B cell (primary cell): ENCODE results near the gene TMEM43. TPM values are rescaled to one million over a fixed set of nuclear protein-coding genes. Genes with fewer than 3 reads are reported as not detected.

Source experiments
- ATAC-seq: fragments of 200-7000 bp; cut with Tn5 transposase; one replicate; pipeline ENCODE4 v1.10.0; 2021; ENCODE audit warnings: low read depth, mild to moderate bottlenecking, moderate number of reproducible peaks, moderate library complexity
- CTCF ChIA-PET: fragments of 350-600 bp; sonication (Branson Sonifier 250); formaldehyde crosslinking; loops from one replicate; lab custom pipeline; 2021; ENCODE audit warnings: antibody characterized with exemption, inconsistent platforms; lab: Charles Lee
- POLR2A ChIA-PET: fragments of 350-600 bp; sonication (Branson Sonifier 250); formaldehyde crosslinking; loops from one replicate; lab custom pipeline; 2021; ENCODE audit warnings: antibody characterized with exemption; lab: Charles Lee
- DNase-seq: peaks from one replicate; pipeline ENCODE4 v3.0.0; 2013
- H2AFZ ChIP-seq: 2 replicates; pipeline ENCODE4 v1.6.1; 2012; ENCODE audit warnings: mild to moderate bottlenecking, low read depth, low read length; ENCODE audit not compliant: insufficient read depth, poor library complexity, severe bottlenecking
- H3K27ac ChIP-seq, 2 donors: 1 replicate in 1 of 2; 2 replicates in 1 of 2; pipeline ENCODE4 v1.5.1; 2012 to 2013; ENCODE audit warnings: low read length in 2 of 2, mild to moderate bottlenecking in 2 of 2, moderate library complexity in 1 of 2
- H3K27me3 ChIP-seq, 4 experiments: fragments of 200-600 bp in 1 of 4; sonication (generic) in 1 of 4; replicated peaks in 1 of 4; 1 replicate in 2 of 4; 2 replicates in 2 of 4; pipeline versions ENCODE4 v1.6.1 to v1.7.0; 2013 to 2016; ENCODE audit warnings: low read length in 3 of 4, mild to moderate bottlenecking in 2 of 4, mixed read lengths in 1 of 4, moderate library complexity in 1 of 4; ENCODE audit not compliant: insufficient read depth in 4 of 4, control insufficient read depth in 3 of 4; ENCODE audit errors: control extremely low read depth in 1 of 4
- H3K36me3 ChIP-seq, 2 experiments: replicated peaks in 1 of 2; 1 replicate in 1 of 2; 2 replicates in 1 of 2; pipeline versions ENCODE4 v1.6.1 to v1.7.1; 2013; ENCODE audit warnings: low read length in 1 of 2; ENCODE audit not compliant: insufficient read depth in 2 of 2, control insufficient read depth in 1 of 2; ENCODE audit errors: control extremely low read depth in 1 of 2, extremely low read depth in 1 of 2
- H3K4me1 ChIP-seq, 2 donors: fragments of 200-600 bp in 1 of 2; sonication (generic) in 1 of 2; 1 replicate in 1 of 2; 2 replicates in 1 of 2; pipeline versions ENCODE4 v1.5.1 to v1.6.1; 2013 to 2017; ENCODE audit warnings: low read length in 2 of 2; ENCODE audit not compliant: control insufficient read depth in 2 of 2, insufficient read depth in 2 of 2
- H3K4me2 ChIP-seq: replicated peaks from 2 replicates; pipeline ENCODE3; 2012; ENCODE audit warnings: mild to moderate bottlenecking, low read depth, low read length; ENCODE audit not compliant: poor library complexity, severe bottlenecking
- H3K4me3 ChIP-seq, 5 experiments: fragments of 200-600 bp in 1 of 5; sonication (generic) in 1 of 5; 1 replicate in 3 of 5; 2 replicates in 2 of 5; pipeline versions ENCODE4 v1.5.1 to v1.7.0; 2011 to 2016; ENCODE audit warnings: low read length in 4 of 5, mild to moderate bottlenecking in 4 of 5, low read depth in 2 of 5, control low read depth in 1 of 5, moderate library complexity in 1 of 5; ENCODE audit not compliant: insufficient read depth in 1 of 5; ENCODE audit errors: control extremely low read depth in 1 of 5, extremely low read depth in 1 of 5
- H3K79me2 ChIP-seq: fragments of 200-600 bp; sonication (generic); one replicate; pipeline ENCODE4 v1.6.0; 2016; ENCODE audit warnings: low read length; ENCODE audit not compliant: control insufficient read depth, insufficient read depth
- H3K9ac ChIP-seq: fragments of 200-600 bp; sonication (generic); 2 replicates; pipeline ENCODE4 v1.6.1; 2017; ENCODE audit warnings: mild to moderate bottlenecking, low read length, moderate library complexity
- H3K9me3 ChIP-seq, 3 donors: one replicate each; pipeline versions ENCODE4 v1.6.1 to v1.7.1; 2013; ENCODE audit warnings: low read length in 2 of 3; ENCODE audit not compliant: control insufficient read depth in 2 of 3, insufficient read depth in 1 of 3; ENCODE audit errors: control extremely low read depth in 1 of 3
- H4K20me1 ChIP-seq: 2 replicates; pipeline ENCODE4 v1.6.0; 2012; ENCODE audit warnings: mild to moderate bottlenecking, low read length; ENCODE audit not compliant: insufficient read depth, control insufficient read depth, poor library complexity, severe bottlenecking
- H3K27ac Mint-ChIP-seq: one replicate; pipeline ENCODE4 v1.8.0; 2021; ENCODE audit warnings: mixed read lengths
- H3K27me3 Mint-ChIP-seq: one replicate; pipeline ENCODE4 v1.8.0; 2021; ENCODE audit warnings: mixed read lengths
- H3K4me1 Mint-ChIP-seq: one replicate; pipeline ENCODE4 v1.8.0; 2021; ENCODE audit warnings: mixed read lengths
- H3K4me3 Mint-ChIP-seq: one replicate; pipeline ENCODE4 v1.8.0; 2021; ENCODE audit warnings: mixed read lengths
- H3K9me3 Mint-ChIP-seq: one replicate; pipeline ENCODE4 v1.8.0; 2022; ENCODE audit warnings: mixed read lengths; ENCODE audit not compliant: insufficient read depth
- CTCF ChIP-seq: fragments of 200-600 bp; IDR thresholded peaks from one replicate; pipeline ENCODE4 v1.8.0; 2022; ENCODE audit warnings: antibody characterized with exemption, mild to moderate bottlenecking
- EZH2 ChIP-seq: IDR thresholded peaks from 2 replicates; pipeline ENCODE4 v1.6.1; 2012; ENCODE audit warnings: borderline replicate concordance, low read depth, mild to moderate bottlenecking, moderate library complexity, low read length; ENCODE audit not compliant: insufficient read depth, poor library complexity, severe bottlenecking
- WGBS: methylation state at CpG from one replicate; pipeline ENCODE4 v1.1.5; 2013; ENCODE audit warnings: missing lambda C conversion rate; ENCODE audit not compliant: insufficient coverage; 5-methylcytosine and 5-hydroxymethylcytosine counted together
- intact Hi-C: fragments of 100-400 bp; cut with micrococcal nuclease; formaldehyde crosslinking; loops from one replicate; pipeline ENCODE4 v1.10.0; 2022
- polyA plus RNA-seq: library from polyadenylated mRNA; depleted of rRNA; stranded (reverse); fragments of >200 nt; gene quantifications from 2 replicates; pipeline ENCODE4 v1.2.3, GENCODE V29; 2012
- total RNA-seq, 2 donors: library from RNA; stranded (reverse); fragments of 120-200 nt in 1 of 2; gene quantifications; 1 replicate in 1 of 2; 2 replicates in 1 of 2; pipeline versions ENCODE4 v1.2.3 to v1.2.4, GENCODE V29; 2013 to 2022

Gene TMEM43
- total and polyA plus RNA-seq, 2 donors (not counting 1 experiment from before 2014, with no cell fraction given) = 29.5 to 37.6 TPM

GRCh38 chr3:14177580-14178246, 52.9 kb downstream of the TMEM43 start:
- Mint-ChIP-seq H3K27me3 (no peaks in the 10 kb centered on the region), H3K9me3 (no peaks in the 10 kb centered on the region), H3K4me3 (peak overlapping the region; percentile 95), H3K4me1 (peaks cover 65% of the 10 kb centered on the region), H3K27ac (peak overlapping the region; percentile 99)
- Histone ChIP-seq H3K9me3 (no peaks in the 10 kb centered on the region), H3K79me2 (peaks cover 53% of the 10 kb centered on the region), H2AFZ (peak overlapping the region; percentile 98), H3K27ac (peak overlapping the region; percentile 85 to 97), H3K36me3 (peaks cover 8 to 12% of the 10 kb centered on the region in 2 experiments), H3K9ac (peak overlapping the region; percentile 99), H3K4me3 (peak overlapping the region; percentile 65 to 97 (median 89)), H4K20me1 (no peaks in the 10 kb centered on the region), H3K4me2 (peak overlapping the region; percentile 91), H3K27me3 (no peaks in the 10 kb centered on the region), H3K4me1 (peaks cover 39 to 42% of the 10 kb centered on the region in 2 donors)
- intact Hi-C loops = loop anchor here (1.0 to 5.0 kb wide), 9 partner anchors 33 to 1515 kb away; partner anchors contain the start of genes CHCHD4, RAF1 and SLC6A6
- ChIA-PET POLR2A (interaction anchor here (0.9 to 2.7 kb wide), 5 partner anchors 23 to 921 kb away, joined by 3 to 28 read pairs (median 6); partner anchors contain the start of genes CCDC174, CHCHD4, RBSN and TMEM43), CTCF (interaction anchor here (1.0 to 2.8 kb wide), 3 partner anchors 26 to 281 kb away, joined by 7 to 13 read pairs (median 7); partner anchors contain the start of genes CHCHD4 and TMEM43)
- no peak for DNase-seq
- ATAC-seq = no peak
- TF ChIP-seq EZH2 = no peak
- no peak for TF ChIP-seq CTCF
- WGBS = 8% methylated on average over 10 of the region's 10 CpGs
